ENCODE measurements around the gene TRIM14. TPM values are rescaled to one million over a fixed set of nuclear protein-coding genes. Genes with fewer than 3 reads are reported as not detected.

The TRIM14 gene
- total and polyA plus RNA-seq, 2 of the 13 experiments (the other 11 are each of a cell fraction or from before 2014, with no cell fraction given) = 9.2 to 13.0 TPM

DNA sequence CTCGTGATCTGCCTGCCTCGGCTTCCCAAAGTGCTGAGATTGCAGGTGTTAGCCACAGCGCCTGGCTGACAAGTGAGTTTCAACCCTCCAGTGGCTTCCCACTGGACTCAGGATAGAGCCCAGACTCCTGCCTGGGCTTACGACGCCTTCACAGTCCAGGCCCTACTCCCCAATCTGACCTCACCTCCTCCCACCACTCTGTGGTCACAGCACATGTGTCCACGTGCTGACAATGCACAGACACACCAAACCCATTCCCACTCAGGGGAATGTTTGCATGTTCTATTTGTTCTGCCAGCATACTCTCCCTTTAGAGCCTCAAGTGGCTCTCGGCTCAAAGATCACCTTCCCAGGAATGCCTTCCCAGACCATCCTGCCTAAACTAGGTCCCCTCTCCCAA lies 31.1 kb upstream of the TRIM14 start (continued):
- TF ChIP-seq ZNF33A (CRISPR knock-in tag; IDR thresholded peaks at IDR 0.05; ENCODE audit: borderline replicate concordance) (no peak), REPIN1 (CRISPR knock-in tag; IDR thresholded peaks at IDR 0.05; ENCODE audit: borderline replicate concordance, low read depth) (0 out of 2 replicates have a peak, but pooled peaks have one; percentile 42), ELF3 (CRISPR knock-in tag; IDR thresholded peaks at IDR 0.05) (no peak), RFX3 (CRISPR knock-in tag; IDR thresholded peaks at IDR 0.05) (no peak), HOXA5 (CRISPR knock-in tag; IDR thresholded peaks at IDR 0.05) (no peak), BHLHE40 (IDR thresholded peaks at IDR 0.05; ENCODE audit: low read length) (peak; percentile 81), ARHGAP35 (CRISPR knock-in tag; IDR thresholded peaks at IDR 0.05; ENCODE audit: borderline replicate concordance) (no peak), ZC3H13 (CRISPR knock-in tag; IDR thresholded peaks at IDR 0.05) (no peak), ZNF782 (CRISPR knock-in tag; IDR thresholded peaks at IDR 0.05; ENCODE audit: borderline replicate concordance) (no peak), GABPA (IDR thresholded peaks at IDR 0.05; ENCODE audit: low read depth, low read length) (no peak), GABPA (CRISPR knock-in tag; IDR thresholded peaks at IDR 0.05; ENCODE audit: low read depth) (no peak), HMGXB3 (CRISPR knock-in tag; IDR thresholded peaks at IDR 0.05; ENCODE audit: borderline replicate concordance) (no peak), CENPX (CRISPR knock-in tag; IDR thresholded peaks at IDR 0.05) (no peak), CBFB (CRISPR knock-in tag; IDR thresholded peaks at IDR 0.05) (peak; percentile 72), SP4 (CRISPR knock-in tag; IDR thresholded peaks at IDR 0.05) (no peak), DMAP1 (CRISPR knock-in tag; IDR thresholded peaks at IDR 0.05) (0 out of 2 replicates have a peak, but pooled peaks have one; percentile 2), POGZ (CRISPR knock-in tag; IDR thresholded peaks at IDR 0.05) (no peak), GTF3A (CRISPR knock-in tag; conservative IDR thresholded peaks at IDR 0.05) (no peak)
- TF ChIP-seq, protein P1, sequence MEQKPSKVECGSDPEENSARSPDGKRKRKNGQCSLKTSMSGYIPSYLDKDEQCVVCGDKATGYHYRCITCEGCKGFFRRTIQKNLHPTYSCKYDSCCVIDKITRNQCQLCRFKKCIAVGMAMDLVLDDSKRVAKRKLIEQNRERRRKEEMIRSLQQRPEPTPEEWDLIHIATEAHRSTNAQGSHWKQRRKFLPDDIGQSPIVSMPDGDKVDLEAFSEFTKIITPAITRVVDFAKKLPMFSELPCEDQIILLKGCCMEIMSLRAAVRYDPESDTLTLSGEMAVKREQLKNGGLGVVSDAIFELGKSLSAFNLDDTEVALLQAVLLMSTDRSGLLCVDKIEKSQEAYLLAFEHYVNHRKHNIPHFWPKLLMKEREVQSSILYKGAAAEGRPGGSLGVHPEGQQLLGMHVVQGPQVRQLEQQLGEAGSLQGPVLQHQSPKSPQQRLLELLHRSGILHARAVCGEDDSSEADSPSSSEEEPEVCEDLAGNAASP (CRISPR knock-in tag; IDR thresholded peaks at IDR 0.05; ENCODE audit: borderline replicate concordance) = peak; percentile 60
- TF ChIP-seq, protein P2, sequence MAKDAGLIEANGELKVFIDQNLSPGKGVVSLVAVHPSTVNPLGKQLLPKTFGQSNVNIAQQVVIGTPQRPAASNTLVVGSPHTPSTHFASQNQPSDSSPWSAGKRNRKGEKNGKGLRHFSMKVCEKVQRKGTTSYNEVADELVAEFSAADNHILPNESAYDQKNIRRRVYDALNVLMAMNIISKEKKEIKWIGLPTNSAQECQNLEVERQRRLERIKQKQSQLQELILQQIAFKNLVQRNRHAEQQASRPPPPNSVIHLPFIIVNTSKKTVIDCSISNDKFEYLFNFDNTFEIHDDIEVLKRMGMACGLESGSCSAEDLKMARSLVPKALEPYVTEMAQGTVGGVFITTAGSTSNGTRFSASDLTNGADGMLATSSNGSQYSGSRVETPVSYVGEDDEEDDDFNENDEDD (CRISPR knock-in tag; IDR thresholded peaks at IDR 0.05; ENCODE audit: borderline replicate concordance) = peak; percentile 89
- TF ChIP-seq, protein P3, sequence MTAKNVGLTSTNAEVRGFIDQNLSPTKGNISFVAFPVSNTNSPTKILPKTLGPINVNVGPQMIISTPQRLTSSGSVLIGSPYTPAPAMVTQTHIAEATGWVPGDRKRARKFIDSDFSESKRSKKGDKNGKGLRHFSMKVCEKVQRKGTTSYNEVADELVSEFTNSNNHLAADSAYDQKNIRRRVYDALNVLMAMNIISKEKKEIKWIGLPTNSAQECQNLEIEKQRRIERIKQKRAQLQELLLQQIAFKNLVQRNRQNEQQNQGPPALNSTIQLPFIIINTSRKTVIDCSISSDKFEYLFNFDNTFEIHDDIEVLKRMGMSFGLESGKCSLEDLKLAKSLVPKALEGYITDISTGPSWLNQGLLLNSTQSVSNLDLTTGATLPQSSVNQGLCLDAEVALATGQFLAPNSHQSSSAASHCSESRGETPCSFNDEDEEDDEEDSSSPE (CRISPR knock-in tag; IDR thresholded peaks at IDR 0.05) = peak; percentile 82

Data from HepG2 (cell line).